Measurements from ENCODE around the gene FRAS1. TPM values are rescaled to one million over a fixed set of nuclear protein-coding genes. Genes with fewer than 3 reads are reported as not detected.

FRAS1 gene
- total RNA-seq, 2 donors from 2014 or later: 77.0 to 78.3 TPM

DNA sequence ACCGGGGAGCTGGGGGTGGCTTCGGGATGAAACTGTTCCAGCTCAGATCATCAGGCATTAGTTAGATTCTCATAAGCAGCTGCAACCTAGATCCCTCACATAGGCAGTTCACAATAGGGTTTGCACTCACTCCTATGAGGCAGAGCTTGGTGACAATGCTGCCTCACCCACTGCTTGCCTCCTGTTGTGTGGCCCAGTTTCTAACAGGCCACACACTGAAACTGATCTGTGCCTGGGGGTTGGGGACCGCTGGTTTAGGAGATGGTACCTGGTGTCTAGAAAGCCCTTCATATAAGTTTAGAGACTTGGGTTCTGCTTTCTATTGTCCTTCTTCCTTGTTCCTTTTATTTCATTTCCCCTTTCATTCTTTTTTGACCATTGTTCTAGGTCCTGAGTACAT is 234.2 kb downstream of the FRAS1 start:
- WGBS, 2 experiments (ENCODE audit: insufficient coverage in 1 of 2, insufficient read length in 1 of 2): 92 to 95% methylated on average over 2 to 3 of the region's 3 CpGs
- H3K9me3 ChIP-seq (ENCODE audit: control insufficient read depth, low read length): peaks cover 2% of the 10 kb centered on the region
- no peak overlapping the region for H3K4me3 Mint-ChIP-seq

DNA sequence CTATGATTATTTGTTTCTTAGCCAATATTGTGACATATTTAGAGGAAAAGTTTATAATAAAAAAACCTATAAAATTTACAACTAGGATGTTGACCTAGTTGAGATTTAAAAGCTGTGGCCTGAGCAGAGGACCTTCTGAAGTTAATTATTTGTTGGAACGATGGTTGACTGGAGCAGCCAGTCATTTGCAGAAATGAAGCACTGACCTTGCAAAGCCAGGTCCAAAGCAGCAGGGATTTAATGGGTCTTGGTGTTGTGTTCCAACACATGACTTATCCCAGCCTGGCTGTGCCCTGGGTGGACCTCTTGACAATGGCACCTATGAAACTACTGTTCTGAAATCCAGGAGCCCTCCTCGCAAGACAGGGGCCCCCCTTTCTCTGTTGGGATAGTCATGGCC is 235.2 kb downstream of the FRAS1 start:
- Mint-ChIP-seq H3K36me3 (ENCODE audit: low read depth) (peaks cover 29% of the 10 kb centered on the region), H3K27me3 (ENCODE audit: insufficient read depth) (no peaks in the 10 kb centered on the region), H3K4me1 (peaks cover 7% of the 10 kb centered on the region), H3K4me3 (no peak overlapping the region), H3K27ac (no peak overlapping the region), H3K9me3 (no peaks in the 10 kb centered on the region)
- Histone ChIP-seq H3K9me3 (ENCODE audit: control insufficient read depth, low read length) (no peaks in the 10 kb centered on the region), H3K4me1 (ENCODE audit: control insufficient read depth, insufficient read depth, low read length) (no peaks in the 10 kb centered on the region), H3K27me3 (ENCODE audit: control insufficient read depth, insufficient read depth, low read length, poor library complexity, severe bottlenecking) (no peaks in the 10 kb centered on the region), H3K36me3 (ENCODE audit: control insufficient read depth, insufficient read depth, low read length) (peaks cover 39% of the 10 kb centered on the region), H3K4me3 (ENCODE audit: low read length) (no peak overlapping the region), H3K27ac (ENCODE audit: low read depth, low read length) (no peak overlapping the region), H3K9ac (ENCODE audit: extremely low read depth, low read length, poor library complexity, severe bottlenecking) (no peak overlapping the region)
- no peak for TF ChIP-seq CTCF (conservative IDR thresholded peaks at IDR 0.05)
- DNase-seq: no peak
- 91 to 100% methylated on average over 1 to 2 of the region's 2 CpGs for WGBS, 2 experiments (ENCODE audit: insufficient coverage in 1 of 2, insufficient read length in 1 of 2)

More for the DNA sequence above, 234.2 kb downstream of the FRAS1 start:
- Mint-ChIP-seq H3K27ac (no peak overlapping the region), H3K4me1 (peaks cover 7% of the 10 kb centered on the region), H3K36me3 (ENCODE audit: low read depth) (peaks cover 36% of the 10 kb centered on the region), H3K9me3 (no peaks in the 10 kb centered on the region), H3K27me3 (ENCODE audit: insufficient read depth) (no peaks in the 10 kb centered on the region)
- Histone ChIP-seq H3K9ac (ENCODE audit: extremely low read depth, low read length, poor library complexity, severe bottlenecking) (no peak overlapping the region), H3K27me3 (ENCODE audit: control insufficient read depth, insufficient read depth, low read length, poor library complexity, severe bottlenecking) (no peaks in the 10 kb centered on the region), H3K4me1 (ENCODE audit: control insufficient read depth, insufficient read depth, low read length) (no peaks in the 10 kb centered on the region), H3K27ac (ENCODE audit: low read depth, low read length) (no peak overlapping the region), H3K36me3 (ENCODE audit: control insufficient read depth, insufficient read depth, low read length) (peaks cover 34% of the 10 kb centered on the region), H3K4me3 (ENCODE audit: low read length) (no peak overlapping the region)
- no peak for DNase-seq
- no peak for TF ChIP-seq CTCF (conservative IDR thresholded peaks at IDR 0.05)

DNA sequence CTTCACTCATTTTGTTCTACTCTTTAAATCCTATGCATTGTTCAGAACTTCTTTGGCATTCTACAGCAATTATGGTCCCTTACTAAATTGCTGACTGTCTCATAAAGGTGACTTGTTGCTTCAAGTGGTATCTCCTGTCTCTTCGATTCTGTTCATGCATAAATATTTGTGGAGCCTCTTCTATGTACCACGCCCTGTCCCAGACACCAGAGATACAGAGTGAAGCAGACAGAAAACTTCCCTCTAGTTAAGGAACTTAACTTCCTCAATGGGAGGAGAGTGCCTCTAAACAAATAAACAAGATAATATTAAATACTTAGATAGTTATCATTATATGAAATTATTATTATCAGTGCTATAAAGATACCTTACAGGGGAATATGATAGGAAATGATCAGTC is 235.7 kb downstream of the FRAS1 start:
- Histone ChIP-seq H3K9me3 (ENCODE audit: control insufficient read depth, low read length) (no peaks in the 10 kb centered on the region), H3K4me3 (ENCODE audit: low read length) (no peak overlapping the region), H3K9ac (ENCODE audit: extremely low read depth, low read length, poor library complexity, severe bottlenecking) (no peak overlapping the region), H3K27me3 (ENCODE audit: control insufficient read depth, insufficient read depth, low read length, poor library complexity, severe bottlenecking) (no peaks in the 10 kb centered on the region), H3K27ac (ENCODE audit: low read depth, low read length) (no peak overlapping the region), H3K36me3 (ENCODE audit: control insufficient read depth, insufficient read depth, low read length) (peaks cover 39% of the 10 kb centered on the region), H3K4me1 (ENCODE audit: control insufficient read depth, insufficient read depth, low read length) (no peaks in the 10 kb centered on the region)
- WGBS, 2 experiments (ENCODE audit: insufficient coverage in 1 of 2, insufficient read length in 1 of 2): 95 to 100% methylated on average over 1 to 2 of the region's 2 CpGs
- TF ChIP-seq CTCF (conservative IDR thresholded peaks at IDR 0.05): no peak
- no peaks in the 10 kb centered on the region for H3K9me3 Mint-ChIP-seq
- H3K27me3 Mint-ChIP-seq (ENCODE audit: insufficient read depth): no peaks in the 10 kb centered on the region
- H3K27ac Mint-ChIP-seq: no peak overlapping the region
- no peak for DNase-seq
- peaks cover 24% of the 10 kb centered on the region for H3K36me3 Mint-ChIP-seq (ENCODE audit: low read depth)
- H3K4me3 Mint-ChIP-seq: no peak overlapping the region
- peaks cover 7% of the 10 kb centered on the region for H3K4me1 Mint-ChIP-seq
